Hematopoietic multipotent progenitor cell treated with erythropoietin and hydrocortisone succinate and interleukin-3 and kit ligand, for 4 days (in vitro differentiated cells): ENCODE data around the gene SRPRA.
"Not testable (repeated sequence)": the region's sequence is repeated elsewhere in the genome, so short reads cannot be mapped to it uniquely, and the experiment has no call there.

ENCODE experiments used
- DNase-seq: peaks from one replicate; pipeline ENCODE4 v3.0.0-alpha.2; 2015

Gene SRPRA

GRCh38 chr11:126282736-126283591, 14.3 kb upstream of the SRPRA start, which contains the start of gene TIRAP:
Gene TIRAP (plus strand): TSS chr11:126283093. CDS start chr11:126290895, 7,802 bp downstream.
- DNase-seq = peak; percentile 73

- peak; percentile 69 for DNase-seq
Observed at GRCh38 chr11:126282361-126282735, 13.7 kb upstream of the SRPRA start.

GRCh38 chr11:126281666-126282175, 13.0 kb upstream of the SRPRA start:
- DNase-seq = no peak

GRCh38 chr11:126281245-126281644, 12.6 kb upstream of the SRPRA start:
- no peak for DNase-seq

- DNase-seq = peak; percentile 54
Observed at GRCh38 chr11:126280595-126280994, 11.9 kb upstream of the SRPRA start.

- DNase-seq = no peak
Observed at GRCh38 chr11:126279191-126279590, 10.5 kb upstream of the SRPRA start.

- no peak for DNase-seq
Observed at GRCh38 chr11:126277780-126278179, 9.1 kb upstream of the SRPRA start.

- no peak for DNase-seq
Observed at GRCh38 chr11:126277322-126277721, 8.6 kb upstream of the SRPRA start.

GRCh38 chr11:126268361-126268707, 361 bp downstream of the SRPRA start:
- no peak for DNase-seq

GRCh38 chr11:126267650-126268049, 1.0 kb downstream of the SRPRA start:
- no peak for DNase-seq

GRCh38 chr11:126265811-126266210, 2.9 kb downstream of the SRPRA start:
- peak; percentile 35 for DNase-seq

- DNase-seq = no peak
Observed at GRCh38 chr11:126263489-126263888, 5.2 kb downstream of the SRPRA start.

GRCh38 chr11:126262216-126262615, 6.5 kb downstream of the SRPRA start:
- no peak for DNase-seq

- DNase-seq = no peak
Observed at GRCh38 chr11:126257764-126258163, 10.9 kb downstream of the SRPRA start.

- no peak for DNase-seq
Observed at GRCh38 chr11:126257144-126257543, 11.6 kb downstream of the SRPRA start.

- no peak for DNase-seq
Observed at GRCh38 chr11:126256216-126256615, 12.5 kb downstream of the SRPRA start.

- not testable (repeated sequence) for DNase-seq
Observed at GRCh38 chr11:126255507-126255906, 13.2 kb downstream of the SRPRA start.

- no peak for DNase-seq
Observed at GRCh38 chr11:126254819-126255218, 13.9 kb downstream of the SRPRA start.

- no peak for DNase-seq
Observed at GRCh38 chr11:126253265-126253664, 15.4 kb downstream of the SRPRA start.

GRCh38 chr11:126246636-126247035, 22.1 kb downstream of the SRPRA start:
- DNase-seq = no peak

GRCh38 chr11:126233391-126233790, 35.3 kb downstream of the SRPRA start:
- DNase-seq = no peak

- no peak for DNase-seq
Observed at GRCh38 chr11:126232683-126233082, 36.0 kb downstream of the SRPRA start.

GRCh38 chr11:126231725-126232459, 36.8 kb downstream of the SRPRA start:
- DNase-seq = no peak
